Endothelial cell of umbilical vein (primary cell): ENCODE results near the gene UBE2K. TPM values are rescaled to one million over a fixed set of nuclear protein-coding genes. Genes with fewer than 3 reads are reported as not detected.

Experiments used
- BruUV-seq: library from RNA; stranded (reverse); fragments of 400-500 nt; replicated peaks from 2 replicates; lab custom pipeline; 2021; lab: Mats Ljungman, UMichigan
- CTCF ChIA-PET: fragments of 300-600, 350-600 bp; sonication (Branson Sonifier 250); formaldehyde crosslinking; loops from one replicate; lab custom pipeline; 2021; ENCODE audit warnings: antibody characterized with exemption, inconsistent platforms; lab: Charles Lee
- POLR2A ChIA-PET: fragments of 300-600, 350-600 bp; sonication (Branson Sonifier 250); formaldehyde crosslinking; loops from one replicate; lab custom pipeline; 2021; ENCODE audit warnings: antibody characterized with exemption, inconsistent platforms; lab: Charles Lee
- DNase-seq: peaks from one replicate; pipeline ENCODE4 v3.0.0-alpha.2; 2011; ENCODE audit warnings: low read depth, low spot score
- FAIRE-seq: peaks from 2 replicates; lab custom pipeline; 2011; peaks lifted over from hg19 to GRCh38; lab: Jason Lieb, UNC
- H2AFZ ChIP-seq: 2 replicates; pipeline ENCODE4 v1.6.0; 2012; ENCODE audit warnings: low read depth, low read length, control low read depth, inconsistent platforms
- H3K27ac ChIP-seq: 2 replicates; pipeline ENCODE4 v1.5.1; 2011; ENCODE audit warnings: low read depth, mild to moderate bottlenecking, control low read depth, low read length, moderate library complexity; ENCODE audit not compliant: insufficient read depth
- H3K27me3 ChIP-seq, 2 experiments: 2 replicates each; pipeline versions ENCODE4 v1.6.0 to v1.6.1; 2011; ENCODE audit warnings: low read length in 2 of 2, mixed read lengths in 1 of 2; ENCODE audit not compliant: control insufficient read depth in 2 of 2, insufficient read depth in 2 of 2
- H3K36me3 ChIP-seq, 2 experiments: 2 replicates in 1 of 2; 3 replicates in 1 of 2; pipeline ENCODE4 v1.5.1; 2011; ENCODE audit warnings: low read length in 2 of 2, mild to moderate bottlenecking in 1 of 2, moderate library complexity in 1 of 2; ENCODE audit not compliant: control insufficient read depth in 2 of 2, insufficient read depth in 2 of 2; ENCODE audit errors: extremely low read depth in 1 of 2
- H3K4me1 ChIP-seq: 3 replicates; pipeline ENCODE4 v1.5.1; 2011; ENCODE audit warnings: mild to moderate bottlenecking, low read length; ENCODE audit not compliant: control insufficient read depth, insufficient read depth; ENCODE audit errors: extremely low read depth
- H3K4me2 ChIP-seq: 2 replicates; pipeline ENCODE4 v1.6.1; 2011; ENCODE audit warnings: low read length, control low read depth, mixed read lengths; ENCODE audit not compliant: insufficient read depth
- H3K4me3 ChIP-seq, 3 experiments: fragments of 200-600 bp in 1 of 3; sonication (generic), shearing (Covaris generic) in 1 of 3; replicated peaks in 1 of 3; 2 replicates each; pipeline ENCODE4 v1.5.1; 2011 to 2016; ENCODE audit warnings: control low read depth in 3 of 3, low read length in 3 of 3, mild to moderate bottlenecking in 2 of 3, inconsistent platforms in 1 of 3, low read depth in 1 of 3, moderate library complexity in 1 of 3; ENCODE audit not compliant: insufficient read depth in 1 of 3
- H3K79me2 ChIP-seq: 2 replicates; pipeline ENCODE4 v1.6.0; 2012; ENCODE audit warnings: low read length, inconsistent platforms; ENCODE audit not compliant: control insufficient read depth, insufficient read depth
- H3K9ac ChIP-seq: replicated peaks from 2 replicates; pipeline ENCODE3; 2011; ENCODE audit warnings: low read length, control low read depth; ENCODE audit not compliant: insufficient read depth; ENCODE audit errors: extremely low read depth
- H3K9me1 ChIP-seq: replicated peaks from 3 replicates; pipeline ENCODE4 v1.6.0; 2011; ENCODE audit warnings: mild to moderate bottlenecking, low read length; ENCODE audit not compliant: control insufficient read depth, insufficient read depth; ENCODE audit errors: extremely low read depth
- H3K9me3 ChIP-seq: replicated peaks from 2 replicates; pipeline ENCODE4 v1.5.1; 2012; ENCODE audit warnings: low read length, inconsistent platforms; ENCODE audit not compliant: control insufficient read depth, insufficient read depth
- H4K20me1 ChIP-seq: replicated peaks from 2 replicates; pipeline ENCODE3; 2011; ENCODE audit warnings: mild to moderate bottlenecking, low read length; ENCODE audit not compliant: control insufficient read depth, insufficient read depth; ENCODE audit errors: extremely low read depth
- CTCF ChIP-seq, 2 donors: IDR thresholded peaks; 1 replicate in 1 of 2; 2 replicates in 1 of 2; pipeline ENCODE4 v1.5.1; 2011; ENCODE audit warnings: low read length in 2 of 2, mild to moderate bottlenecking in 2 of 2, moderate library complexity in 2 of 2, control low read depth in 1 of 2, inconsistent platforms in 1 of 2, low read depth in 1 of 2; ENCODE audit not compliant: insufficient read depth in 1 of 2; ENCODE audit errors: extremely low read depth in 1 of 2
- EZH2 ChIP-seq: IDR thresholded peaks from 2 replicates; pipeline ENCODE4 v1.6.1; 2012; ENCODE audit warnings: borderline replicate concordance, low read depth, mild to moderate bottlenecking, moderate library complexity, low read length, inconsistent platforms; ENCODE audit not compliant: severe bottlenecking
- FOS ChIP-seq: IDR thresholded peaks from 2 replicates; pipeline ENCODE4 v1.6.1; 2011; ENCODE audit warnings: mild to moderate bottlenecking, low read length, moderate library complexity, borderline replicate concordance; ENCODE audit not compliant: insufficient read depth
- GATA2 ChIP-seq: IDR thresholded peaks from 2 replicates; pipeline ENCODE4 v1.7.0; 2011; ENCODE audit warnings: low read depth, mild to moderate bottlenecking, moderate library complexity, mixed read lengths, low read length; ENCODE audit not compliant: insufficient read length, insufficient read depth
- JUN ChIP-seq: IDR thresholded peaks from 2 replicates; pipeline ENCODE4 v1.6.1; 2011; ENCODE audit warnings: borderline replicate concordance, low read depth; ENCODE audit not compliant: insufficient read length, insufficient read depth
- MAX ChIP-seq: IDR thresholded peaks from 2 replicates; pipeline ENCODE4 v1.6.1; 2011; ENCODE audit not compliant: insufficient read depth, insufficient read length
- MYC ChIP-seq: IDR thresholded peaks from one replicate; pipeline ENCODE4 v1.6.1; 2011; ENCODE audit warnings: mild to moderate bottlenecking, low read depth, low read length
- POLR2A ChIP-seq: IDR thresholded peaks from 2 replicates; pipeline ENCODE4 v1.6.1; 2012; ENCODE audit warnings: low read depth, mild to moderate bottlenecking, control low read depth, low read length
- POLR2AphosphoS5 ChIP-seq: IDR thresholded peaks from 2 replicates; pipeline ENCODE4 v1.6.1; 2012; ENCODE audit warnings: low read depth, mild to moderate bottlenecking, control low read depth, low read length, moderate library complexity; ENCODE audit not compliant: insufficient read depth
- dilution Hi-C: fragments of 300-500 bp; cut with MboI; formaldehyde crosslinking; loops from one replicate; pipeline ENCODE4 v1.15.0; 2019; ENCODE audit warnings: low sequenced_read_pairs; ENCODE audit not compliant: extremely low pct_ligation_motif_present
- intact Hi-C: fragments of 100-400 bp; cut with micrococcal nuclease; formaldehyde crosslinking; loops from one replicate; pipeline ENCODE4 v1.10.0; 2022
- polyA plus RNA-seq, 4 experiments: library from polyadenylated mRNA; depleted of rRNA in 3 of 4; stranded (reverse) in 3 of 4; unstranded in 1 of 4; fragments of >200 nt; gene quantifications; 2 replicates each; pipeline versions ENCODE4 v1.2.1 to v1.2.3, GENCODE V29; 2011 to 2012; ENCODE audit warnings: missing spikeins in 1 of 4
- total RNA-seq: library from RNA; stranded (reverse); gene quantifications from 2 replicates; pipeline ENCODE4 v1.2.3, GENCODE V29; 2021

The UBE2K gene
- total and polyA plus RNA-seq, 2 donors (not counting 3 experiments of a cell fraction or from before 2014, with no cell fraction given) = 32.5 to 97.8 TPM

- H3K27ac ChIP-seq = no peak overlapping the region
- no peak overlapping the region for H2AFZ ChIP-seq
- intact Hi-C loops (no loop called here), dilution Hi-C loops (no loop called here)
- no peak overlapping the region for H3K4me2 ChIP-seq
- no peaks in the 10 kb centered on the region for H3K4me1 ChIP-seq
- H3K79me2 ChIP-seq = peaks cover 39% of the 10 kb centered on the region
- no peak overlapping the region for H3K4me3 ChIP-seq
- H3K27me3 ChIP-seq = no peaks in the 10 kb centered on the region
- H3K9me1 ChIP-seq = no peaks in the 10 kb centered on the region
- no peak for DNase-seq
- H3K36me3 ChIP-seq = peaks cover 4 to 5% of the 10 kb centered on the region in 2 experiments
- POLR2A ChIA-PET = no interaction called here
- CTCF ChIA-PET = interaction anchor here (0.5 kb wide), 1 partner anchor 21 kb away, joined by 4 read pairs; no protein-coding TSS in a partner anchor
- no TSS peak for BruUV-seq
- peaks cover 5% of the 10 kb centered on the region for H4K20me1 ChIP-seq
- FAIRE-seq = no peak
- TF ChIP-seq EZH2 (no peak), GATA2 (no peak), MAX (no peak), MYC (no peak), POLR2A (no peak), POLR2AphosphoS5 (no peak), JUN (no peak), FOS (no peak), CTCF (IDR thresholded peaks at IDR 0.05; ENCODE audit: extremely low read depth in 1 of 2, insufficient read depth in 1 of 2, low read depth in 1 of 2, low read length in 2 of 2) (no peak)
- no peaks in the 10 kb centered on the region for H3K9me3 ChIP-seq
- H3K9ac ChIP-seq = no peak overlapping the region
Measured at GRCh38 chr4:39754309-39754708, 56.4 kb downstream of the UBE2K start.
